ENCODE measurements around the gene ZNF665.

ZNF665 gene

DNA sequence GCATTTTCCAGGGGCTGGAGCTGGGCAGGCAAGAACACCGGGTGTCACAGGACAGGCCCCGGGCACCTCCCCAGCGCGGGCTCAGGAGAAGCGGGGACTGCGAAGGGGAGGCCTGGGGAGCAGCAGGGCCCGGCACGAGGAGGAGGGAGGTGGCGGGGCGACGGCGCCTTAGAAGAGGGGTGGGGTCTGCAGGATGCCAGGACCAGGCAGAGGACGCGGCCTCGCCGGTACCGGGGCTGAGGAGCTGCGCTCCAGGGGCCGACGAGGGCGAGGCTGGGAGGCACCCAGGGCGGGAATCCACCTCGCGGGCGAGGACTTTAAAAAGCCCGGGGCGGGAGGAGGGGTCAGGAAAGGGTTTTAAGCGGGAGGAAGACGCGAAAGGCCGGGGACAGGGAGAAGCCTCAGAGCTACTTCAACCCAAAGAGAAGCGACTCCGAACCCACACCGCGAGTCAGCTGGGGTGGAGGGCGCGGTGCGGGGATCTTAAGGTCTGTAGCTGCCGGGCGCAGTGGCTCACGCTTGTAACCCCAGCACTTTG, 35.0 kb downstream of the ZNF665 start:
- TF ChIP-seq, protein P1, sequence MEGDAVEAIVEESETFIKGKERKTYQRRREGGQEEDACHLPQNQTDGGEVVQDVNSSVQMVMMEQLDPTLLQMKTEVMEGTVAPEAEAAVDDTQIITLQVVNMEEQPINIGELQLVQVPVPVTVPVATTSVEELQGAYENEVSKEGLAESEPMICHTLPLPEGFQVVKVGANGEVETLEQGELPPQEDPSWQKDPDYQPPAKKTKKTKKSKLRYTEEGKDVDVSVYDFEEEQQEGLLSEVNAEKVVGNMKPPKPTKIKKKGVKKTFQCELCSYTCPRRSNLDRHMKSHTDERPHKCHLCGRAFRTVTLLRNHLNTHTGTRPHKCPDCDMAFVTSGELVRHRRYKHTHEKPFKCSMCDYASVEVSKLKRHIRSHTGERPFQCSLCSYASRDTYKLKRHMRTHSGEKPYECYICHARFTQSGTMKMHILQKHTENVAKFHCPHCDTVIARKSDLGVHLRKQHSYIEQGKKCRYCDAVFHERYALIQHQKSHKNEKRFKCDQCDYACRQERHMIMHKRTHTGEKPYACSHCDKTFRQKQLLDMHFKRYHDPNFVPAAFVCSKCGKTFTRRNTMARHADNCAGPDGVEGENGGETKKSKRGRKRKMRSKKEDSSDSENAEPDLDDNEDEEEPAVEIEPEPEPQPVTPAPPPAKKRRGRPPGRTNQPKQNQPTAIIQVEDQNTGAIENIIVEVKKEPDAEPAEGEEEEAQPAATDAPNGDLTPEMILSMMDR (IDR thresholded peaks at IDR 0.05; ENCODE audit: low read depth, low read length, poor library complexity, severe bottlenecking), result no peak
- TF ChIP-seq EZH2phosphoT487 (IDR thresholded peaks at IDR 0.05; ENCODE audit: borderline replicate concordance, low read length), result no peak
- H3K9me3 ChIP-seq (ENCODE audit: control insufficient read depth, insufficient read depth, low read length), result peaks cover 7% of the 10 kb centered on the region; the same call in 1 of the 2 replicates
- H3K9me2 ChIP-seq (replicated peaks; ENCODE audit: control insufficient read depth, low read length), result no peaks in the 10 kb centered on the region
- H3F3A ChIP-seq (ENCODE audit: control insufficient read depth, insufficient read depth), result no peaks in the 10 kb centered on the region
- H3K4me2 ChIP-seq (ENCODE audit: low read length), result peak overlapping the region; percentile 63
- H3K79me2 ChIP-seq (ENCODE audit: control insufficient read depth, low read length), result peaks cover 23% of the 10 kb centered on the region
- peak overlapping the region; percentile 72 for H3K4me3 ChIP-seq (ENCODE audit: low read length)
- H4K20me1 ChIP-seq (ENCODE audit: control insufficient read depth, insufficient read depth, low read depth, low read length), result no peaks in the 10 kb centered on the region
- H3K27ac ChIP-seq (ENCODE audit: low read depth, low read length), result no peak overlapping the region
- peaks cover 19% of the 10 kb centered on the region for H3K36me3 ChIP-seq (ENCODE audit: control insufficient read depth, low read length)
- H3K4me1 ChIP-seq (ENCODE audit: control insufficient read depth, low read length), result peaks cover 13% of the 10 kb centered on the region
- no peaks in the 10 kb centered on the region for H3K27me3 ChIP-seq (ENCODE audit: control insufficient read depth, low read length)

DNA sequence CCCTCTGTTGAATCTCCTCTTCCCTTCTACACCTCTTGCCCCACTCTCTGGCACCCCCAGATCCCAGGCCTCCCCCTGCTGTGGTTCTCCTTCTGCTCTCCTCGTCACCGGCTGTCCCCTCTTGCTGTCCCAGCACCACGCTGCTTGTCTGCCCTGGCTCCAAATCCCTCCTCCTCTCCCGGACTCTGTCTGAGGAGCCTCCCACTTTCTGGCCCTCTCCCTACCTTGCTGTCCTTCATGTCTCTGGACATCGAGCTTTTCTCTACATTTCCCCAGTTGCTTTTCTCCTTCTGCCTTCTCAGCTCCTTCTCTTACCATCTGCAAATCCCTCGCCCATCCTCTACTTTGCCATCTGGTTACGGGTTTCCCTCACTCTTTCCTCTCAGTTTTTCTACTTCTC, 35.5 kb downstream of the ZNF665 start:
- Histone ChIP-seq H3K4me3 (ENCODE audit: low read length) (peak overlapping the region; percentile 72), H3K36me3 (ENCODE audit: control insufficient read depth, low read length) (peaks cover 23% of the 10 kb centered on the region), H3K4me2 (ENCODE audit: low read length) (peak overlapping the region; percentile 63), H3K9me3 (ENCODE audit: control insufficient read depth, insufficient read depth, low read length) (peaks cover 7% of the 10 kb centered on the region; the same call in 1 of the 2 replicates), H3K79me2 (ENCODE audit: control insufficient read depth, low read length) (peaks cover 23% of the 10 kb centered on the region), H3K27ac (ENCODE audit: low read depth, low read length) (no peak overlapping the region), H3F3A (ENCODE audit: control insufficient read depth, insufficient read depth) (no peaks in the 10 kb centered on the region), H3K4me1 (ENCODE audit: control insufficient read depth, low read length) (peaks cover 13% of the 10 kb centered on the region), H3K9me2 (replicated peaks; ENCODE audit: control insufficient read depth, low read length) (no peaks in the 10 kb centered on the region), H4K20me1 (ENCODE audit: control insufficient read depth, insufficient read depth, low read depth, low read length) (no peaks in the 10 kb centered on the region), H3K27me3 (ENCODE audit: control insufficient read depth, low read length) (no peaks in the 10 kb centered on the region)
- TF ChIP-seq, protein P1 (IDR thresholded peaks at IDR 0.05; ENCODE audit: low read depth, low read length, poor library complexity, severe bottlenecking), result no peak
- TF ChIP-seq EZH2phosphoT487 (IDR thresholded peaks at IDR 0.05; ENCODE audit: borderline replicate concordance, low read length), result no peak

DNA sequence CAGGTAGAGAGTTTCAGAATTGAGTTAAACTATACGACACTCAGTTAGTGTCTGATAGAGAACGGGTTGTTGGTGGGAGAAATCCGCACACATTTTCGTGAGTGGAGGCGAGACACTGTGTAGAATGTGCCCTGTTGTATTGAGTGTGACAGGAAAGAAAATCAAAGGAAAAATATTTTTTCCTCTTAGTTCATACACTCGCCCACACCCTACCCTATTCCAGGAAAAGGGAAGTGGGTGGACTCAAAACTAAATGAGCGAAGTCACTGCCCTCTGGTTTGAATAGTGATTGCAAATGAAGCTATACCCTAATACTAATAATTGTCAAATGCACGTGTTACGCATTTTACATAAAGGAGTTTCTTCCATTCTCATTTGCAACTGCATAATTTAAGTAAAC, 36.3 kb downstream of the ZNF665 start:
- H3F3A ChIP-seq (ENCODE audit: control insufficient read depth, insufficient read depth), result no peaks in the 10 kb centered on the region
- no peaks in the 10 kb centered on the region for H3K9me2 ChIP-seq (replicated peaks; ENCODE audit: control insufficient read depth, low read length)
- H3K27me3 ChIP-seq (ENCODE audit: control insufficient read depth, low read length), result no peaks in the 10 kb centered on the region
- TF ChIP-seq EZH2phosphoT487 (IDR thresholded peaks at IDR 0.05; ENCODE audit: borderline replicate concordance, low read length), result no peak
- TF ChIP-seq, protein P1 (IDR thresholded peaks at IDR 0.05; ENCODE audit: low read depth, low read length, poor library complexity, severe bottlenecking), result no peak
- peaks cover 7% of the 10 kb centered on the region; the same call in 1 of the 2 replicates for H3K9me3 ChIP-seq (ENCODE audit: control insufficient read depth, insufficient read depth, low read length)
- H3K79me2 ChIP-seq (ENCODE audit: control insufficient read depth, low read length), result peaks cover 23% of the 10 kb centered on the region
- peak overlapping the region; percentile 72; the same call in 1 of the 2 replicates for H3K4me3 ChIP-seq (ENCODE audit: low read length)
- no peak overlapping the region for H3K27ac ChIP-seq (ENCODE audit: low read depth, low read length)
- peaks cover 26% of the 10 kb centered on the region for H3K36me3 ChIP-seq (ENCODE audit: control insufficient read depth, low read length)
- H4K20me1 ChIP-seq (ENCODE audit: control insufficient read depth, insufficient read depth, low read depth, low read length), result no peaks in the 10 kb centered on the region
- peak overlapping the region; percentile 63; the same call in 1 of the 2 replicates for H3K4me2 ChIP-seq (ENCODE audit: low read length)
- peaks cover 13% of the 10 kb centered on the region for H3K4me1 ChIP-seq (ENCODE audit: control insufficient read depth, low read length)
